ENCODE measurements around the gene ABHD1. TPM values are rescaled to one million over a fixed set of nuclear protein-coding genes. Genes with fewer than 3 reads are reported as not detected.
"Not testable (repeated sequence)": the region's sequence is repeated elsewhere in the genome, so short reads cannot be mapped to it uniquely, and the experiment has no call there.

The ABHD1 gene
- total RNA-seq, 5 donors from 2014 or later (not counting 1 experiment from before 2014, with no cell fraction given): 0.66 to 1.4 (median 1.2) TPM

- peaks cover 0 to 17% of the 10 kb centered on the region in 2 experiments for H3K27me3 ChIP-seq (replicated peaks in 1 of 2; ENCODE audit: control insufficient read depth in 2 of 2, extremely low read depth in 1 of 2, insufficient read depth in 2 of 2, low read length in 1 of 2)
- no peak overlapping the region for H3K4me3 Mint-ChIP-seq
- peaks cover 0 to 3% of the 10 kb centered on the region in 2 donors for H3K36me3 ChIP-seq (ENCODE audit: control insufficient read depth in 2 of 2, extremely low read depth in 1 of 2, insufficient read depth in 1 of 2, low read length in 1 of 2)
- no peak overlapping the region for H3K27ac ChIP-seq (ENCODE audit: low read length)
- H3K4me1 ChIP-seq (ENCODE audit: control insufficient read depth in 1 of 2, extremely low read depth in 1 of 2, insufficient read depth in 2 of 2, low read length in 2 of 2): no peaks in the 10 kb centered on the region
- no peaks in the 10 kb centered on the region for H3K36me3 Mint-ChIP-seq
- ChIA-PET POLR2A (no interaction called here), CTCF (interaction anchor here in 1 of 2 donors (0.5 to 1.0 kb wide), 2 partner anchors 177 to 199 kb away, joined by 3 to 4 read pairs; no protein-coding TSS in a partner anchor)
- H3K27ac Mint-ChIP-seq: no peak overlapping the region
- no peaks in the 10 kb centered on the region for H3K4me1 Mint-ChIP-seq
- no peaks in the 10 kb centered on the region for H3K9me3 Mint-ChIP-seq
- H3K4me3 ChIP-seq (ENCODE audit: control insufficient read depth in 1 of 2, extremely low read depth in 1 of 2, low read length in 1 of 2): no peak overlapping the region
- 95% methylated on average over 3 of the region's 5 CpGs for WGBS (ENCODE audit: insufficient coverage)
- H3K27me3 Mint-ChIP-seq: peaks cover 4 to 9% of the 10 kb centered on the region in 2 donors
- ATAC-seq (replicated peaks in 1 of 4) (no peak), DNase-seq (no peak)
- no peaks in the 10 kb centered on the region for H3K9me3 ChIP-seq
Measured at GRCh38 chr2:27102329-27102728, 21.3 kb upstream of the ABHD1 start.

- H3K4me1 Mint-ChIP-seq: no peaks in the 10 kb centered on the region
Measured at GRCh38 chr2:27105981-27106380, 17.6 kb upstream of the ABHD1 start.

GRCh38 chr2:27108221-27108620 is 15.4 kb upstream of the ABHD1 start:
- no peaks in the 10 kb centered on the region for H3K36me3 Mint-ChIP-seq
- no CpG with 5 or more reads among the region's 2 CpGs for WGBS (ENCODE audit: insufficient coverage)
- POLR2A ChIA-PET: no interaction called here

More at GRCh38 chr2:27105981-27106380, 17.6 kb upstream of the ABHD1 start:
- WGBS (ENCODE audit: insufficient coverage): 40% methylated on average over 1 of the region's 3 CpGs
- ChIA-PET CTCF (interaction anchor here (0.6 to 1.3 kb wide), 3 partner anchors 9 to 195 kb away, joined by 3 to 14 read pairs (median 4); no protein-coding TSS in a partner anchor), POLR2A (no interaction called here)
- Mint-ChIP-seq H3K27me3 (peaks cover 4 to 9% of the 10 kb centered on the region in 2 donors), H3K9me3 (no peaks in the 10 kb centered on the region), H3K27ac (no peak overlapping the region), H3K36me3 (no peaks in the 10 kb centered on the region), H3K4me3 (no peak overlapping the region)
- Histone ChIP-seq H3K27me3 (replicated peaks in 1 of 2; ENCODE audit: control insufficient read depth in 2 of 2, extremely low read depth in 1 of 2, insufficient read depth in 2 of 2, low read length in 1 of 2) (peaks cover 0 to 20% of the 10 kb centered on the region in 2 experiments), H3K4me1 (ENCODE audit: control insufficient read depth in 1 of 2, extremely low read depth in 1 of 2, insufficient read depth in 2 of 2, low read length in 2 of 2) (no peaks in the 10 kb centered on the region), H3K4me3 (ENCODE audit: control insufficient read depth in 1 of 2, extremely low read depth in 1 of 2, low read length in 1 of 2) (no peak overlapping the region), H3K36me3 (ENCODE audit: control insufficient read depth in 2 of 2, extremely low read depth in 1 of 2, insufficient read depth in 1 of 2, low read length in 1 of 2) (no peaks in the 10 kb centered on the region), H3K9me3 (no peaks in the 10 kb centered on the region), H3K27ac (ENCODE audit: low read length) (no peak overlapping the region)
- no peak for DNase-seq
- ATAC-seq (replicated peaks in 1 of 4): no peak

GRCh38 chr2:27109083-27109482 is 14.5 kb upstream of the ABHD1 start:
- H3K27ac ChIP-seq (ENCODE audit: low read length): no peak overlapping the region
- H3K9me3 ChIP-seq: no peaks in the 10 kb centered on the region
- no peaks in the 10 kb centered on the region for H3K36me3 ChIP-seq (ENCODE audit: control insufficient read depth in 2 of 2, extremely low read depth in 1 of 2, insufficient read depth in 1 of 2, low read length in 1 of 2)
- H3K4me3 Mint-ChIP-seq: no peak overlapping the region
- no peak overlapping the region for H3K27ac Mint-ChIP-seq
- POLR2A ChIA-PET: no interaction called here
- H3K4me1 ChIP-seq (ENCODE audit: control insufficient read depth in 1 of 2, extremely low read depth in 1 of 2, insufficient read depth in 2 of 2, low read length in 2 of 2): no peaks in the 10 kb centered on the region
- H3K9me3 Mint-ChIP-seq: no peaks in the 10 kb centered on the region
- WGBS (ENCODE audit: insufficient coverage): no CpG with 5 or more reads among the region's 3 CpGs
- no peak overlapping the region for H3K4me3 ChIP-seq (ENCODE audit: control insufficient read depth in 1 of 2, extremely low read depth in 1 of 2, low read length in 1 of 2)
- no peak for ATAC-seq (replicated peaks in 1 of 4)
- CTCF ChIA-PET: interaction anchor here in 1 of 2 donors (0.7 kb wide), 1 partner anchor 169 kb away, joined by 4 read pairs; no protein-coding TSS in a partner anchor
- no peaks in the 10 kb centered on the region for H3K36me3 Mint-ChIP-seq
- H3K4me1 Mint-ChIP-seq: no peaks in the 10 kb centered on the region
- no peak for DNase-seq
- H3K27me3 ChIP-seq (replicated peaks in 1 of 2; ENCODE audit: control insufficient read depth in 2 of 2, extremely low read depth in 1 of 2, insufficient read depth in 2 of 2, low read length in 1 of 2): peaks cover 0 to 13% of the 10 kb centered on the region in 2 experiments
- peaks cover 4 to 9% of the 10 kb centered on the region in 2 donors for H3K27me3 Mint-ChIP-seq

More at GRCh38 chr2:27108221-27108620, 15.4 kb upstream of the ABHD1 start:
- H3K4me1 Mint-ChIP-seq: no peaks in the 10 kb centered on the region
- H3K4me3 ChIP-seq (ENCODE audit: control insufficient read depth in 1 of 2, extremely low read depth in 1 of 2, low read length in 1 of 2): no peak overlapping the region
- no peaks in the 10 kb centered on the region for H3K9me3 ChIP-seq
- no peak overlapping the region for H3K4me3 Mint-ChIP-seq
- no peak for ATAC-seq (replicated peaks in 1 of 4)
- H3K27me3 ChIP-seq (replicated peaks in 1 of 2; ENCODE audit: control insufficient read depth in 2 of 2, extremely low read depth in 1 of 2, insufficient read depth in 2 of 2, low read length in 1 of 2): peaks cover 0 to 17% of the 10 kb centered on the region in 2 experiments
- no peak overlapping the region for H3K27ac Mint-ChIP-seq
- H3K4me1 ChIP-seq (ENCODE audit: control insufficient read depth in 1 of 2, extremely low read depth in 1 of 2, insufficient read depth in 2 of 2, low read length in 2 of 2): no peaks in the 10 kb centered on the region
- peaks cover 4 to 9% of the 10 kb centered on the region in 2 donors for H3K27me3 Mint-ChIP-seq
- H3K27ac ChIP-seq (ENCODE audit: low read length): no peak overlapping the region
- no peak for DNase-seq
- no peaks in the 10 kb centered on the region for H3K36me3 ChIP-seq (ENCODE audit: control insufficient read depth in 2 of 2, extremely low read depth in 1 of 2, insufficient read depth in 1 of 2, low read length in 1 of 2)
- CTCF ChIA-PET: no interaction called here
- H3K9me3 Mint-ChIP-seq: no peaks in the 10 kb centered on the region

- H3K27ac Mint-ChIP-seq; ATAC-seq (replicated peaks in 1 of 4); H3K4me3 ChIP-seq (ENCODE audit: control insufficient read depth in 1 of 2, extremely low read depth in 1 of 2, low read length in 1 of 2); H3K9me3 ChIP-seq; H3K27me3 Mint-ChIP-seq; H3K36me3 Mint-ChIP-seq; POLR2A ChIA-PET; DNase-seq; H3K9me3 Mint-ChIP-seq; H3K4me3 Mint-ChIP-seq; H3K27ac ChIP-seq (ENCODE audit: low read length); H3K4me1 Mint-ChIP-seq; CTCF ChIA-PET; H3K4me1 ChIP-seq (ENCODE audit: control insufficient read depth in 1 of 2, extremely low read depth in 1 of 2, insufficient read depth in 2 of 2, low read length in 2 of 2); H3K27me3 ChIP-seq (replicated peaks in 1 of 2; ENCODE audit: control insufficient read depth in 2 of 2, extremely low read depth in 1 of 2, insufficient read depth in 2 of 2, low read length in 1 of 2); H3K36me3 ChIP-seq (ENCODE audit: control insufficient read depth in 2 of 2, extremely low read depth in 1 of 2, insufficient read depth in 1 of 2, low read length in 1 of 2): not testable (repeated sequence)
- 80% methylated on average over 18 of the region's 24 CpGs for WGBS (ENCODE audit: insufficient coverage)
Measured at GRCh38 chr2:27110603-27111352, 12.8 kb upstream of the ABHD1 start.

- POLR2A ChIA-PET: interaction anchor here in 1 of 2 donors (0.5 kb wide), 1 partner anchor 96 kb away, joined by 3 read pairs; no protein-coding TSS in a partner anchor
- H3K36me3 Mint-ChIP-seq; H3K4me3 ChIP-seq (ENCODE audit: control insufficient read depth in 1 of 2, extremely low read depth in 1 of 2, low read length in 1 of 2); H3K9me3 Mint-ChIP-seq; H3K9me3 ChIP-seq; H3K27me3 Mint-ChIP-seq; H3K27ac Mint-ChIP-seq; ATAC-seq (replicated peaks in 1 of 4); H3K27ac ChIP-seq (ENCODE audit: low read length); H3K4me1 ChIP-seq (ENCODE audit: control insufficient read depth in 1 of 2, extremely low read depth in 1 of 2, insufficient read depth in 2 of 2, low read length in 2 of 2); CTCF ChIA-PET; DNase-seq; H3K36me3 ChIP-seq (ENCODE audit: control insufficient read depth in 2 of 2, extremely low read depth in 1 of 2, insufficient read depth in 1 of 2, low read length in 1 of 2); H3K4me3 Mint-ChIP-seq; H3K4me1 Mint-ChIP-seq: not testable (repeated sequence)
- 95% methylated on average over 38 of the region's 49 CpGs for WGBS (ENCODE audit: insufficient coverage)
- H3K27me3 ChIP-seq (replicated peaks in 1 of 2; ENCODE audit: control insufficient read depth in 2 of 2, extremely low read depth in 1 of 2, insufficient read depth in 2 of 2, low read length in 1 of 2): peaks cover 0 to 11% of the 10 kb centered on the region in 2 experiments
Measured at GRCh38 chr2:27111392-27112078, 12.1 kb upstream of the ABHD1 start.

All from T-cell (primary cell).